NCI-H748 treated with DMSO at 0.1 percent for 48 hours (cell line): ENCODE results near the gene SV2B.
"Not testable (repeated sequence)": the region's sequence is repeated elsewhere in the genome, so short reads cannot be mapped to it uniquely, and the experiment has no call there.

Experiments used
- DNase-seq: peaks from one replicate; lab custom pipeline; 2025; lab: John Stamatoyannopoulos, UW

Gene SV2B

GRCh38 chr15:91316126-91316525 lies 216.1 kb downstream of the SV2B start:
- no peak for DNase-seq

DNA sequence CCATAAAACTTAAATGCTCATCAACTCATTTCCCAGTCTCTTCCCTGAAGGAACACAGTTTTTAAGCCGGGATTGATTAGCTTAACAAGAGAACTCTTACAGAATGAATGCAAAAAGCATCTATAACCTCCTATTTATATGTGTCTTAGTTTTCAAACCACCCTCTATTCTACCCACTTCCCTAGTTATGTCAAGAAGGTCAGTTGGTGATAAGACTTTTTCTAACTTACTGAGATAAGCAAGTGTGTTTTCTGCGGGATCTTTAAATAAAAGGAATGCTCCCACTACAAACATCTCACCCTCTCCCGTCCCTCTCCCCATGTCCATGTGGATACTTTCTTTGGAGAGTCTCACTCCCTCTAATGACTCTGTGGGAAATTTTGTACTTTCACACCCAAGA lies 218.5 kb downstream of the SV2B start:
- DNase-seq = no peak

DNA sequence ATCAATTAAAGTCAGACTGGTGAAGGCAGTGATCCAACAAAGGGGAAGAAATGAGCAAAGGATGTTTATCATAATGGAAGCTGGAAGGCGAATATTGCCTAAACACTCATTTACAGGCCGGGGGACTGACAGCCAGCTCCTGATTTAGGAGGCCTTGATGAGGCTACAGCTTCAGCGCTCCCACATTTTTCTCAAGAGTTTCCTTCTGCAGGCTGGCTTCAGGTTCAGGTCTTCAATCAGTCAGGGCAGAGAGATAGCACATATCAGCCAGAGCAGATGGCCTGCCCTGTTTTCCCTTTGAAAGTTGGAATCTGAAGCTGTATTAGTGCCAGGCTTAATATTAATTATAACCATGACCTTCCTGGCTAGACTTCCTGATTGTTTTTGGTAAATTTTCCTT lies 218.9 kb downstream of the SV2B start:
- no peak for DNase-seq

DNA sequence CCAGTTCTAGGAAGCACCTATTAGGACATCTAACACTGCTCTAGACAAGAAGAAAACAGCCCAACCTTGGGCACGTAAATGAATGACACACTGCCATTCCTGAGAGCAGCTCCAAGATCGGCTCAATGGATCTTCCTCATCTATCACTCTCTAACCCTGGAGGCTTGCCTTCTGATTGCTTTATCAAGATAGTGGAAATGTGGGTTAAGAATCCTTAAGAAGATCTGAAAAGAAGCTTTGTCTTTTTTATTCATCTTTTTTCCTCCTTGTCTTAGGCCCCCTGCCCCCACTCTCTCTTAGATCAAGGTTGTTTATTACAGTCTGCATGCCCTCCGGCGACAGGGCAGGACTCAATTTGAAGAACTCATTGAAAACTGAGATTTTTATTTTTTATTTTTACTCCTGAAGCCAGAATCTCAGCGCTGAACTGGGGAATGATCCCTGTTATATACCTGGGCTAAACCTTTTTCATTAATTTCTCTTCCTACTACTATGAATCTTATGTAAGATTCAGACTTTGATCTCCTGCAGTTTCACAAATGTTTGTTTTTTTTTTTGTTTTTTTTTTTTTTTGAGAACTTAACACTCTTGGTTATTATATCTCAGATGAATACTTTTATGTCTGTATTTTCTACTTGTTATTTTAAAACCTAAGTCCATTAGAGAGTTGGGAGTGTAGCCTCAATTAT lies 219.5 kb downstream of the SV2B start:
- DNase-seq = no peak

GRCh38 chr15:91320101-91320500 lies 220.0 kb downstream of the SV2B start:
- DNase-seq = no peak

- DNase-seq = no peak
These were observed 229.9 kb downstream of the SV2B start for GRCh38 chr15:91329914-91330313.

GRCh38 chr15:91331581-91331980 lies 231.5 kb downstream of the SV2B start:
- DNase-seq = peak; percentile 62

DNA sequence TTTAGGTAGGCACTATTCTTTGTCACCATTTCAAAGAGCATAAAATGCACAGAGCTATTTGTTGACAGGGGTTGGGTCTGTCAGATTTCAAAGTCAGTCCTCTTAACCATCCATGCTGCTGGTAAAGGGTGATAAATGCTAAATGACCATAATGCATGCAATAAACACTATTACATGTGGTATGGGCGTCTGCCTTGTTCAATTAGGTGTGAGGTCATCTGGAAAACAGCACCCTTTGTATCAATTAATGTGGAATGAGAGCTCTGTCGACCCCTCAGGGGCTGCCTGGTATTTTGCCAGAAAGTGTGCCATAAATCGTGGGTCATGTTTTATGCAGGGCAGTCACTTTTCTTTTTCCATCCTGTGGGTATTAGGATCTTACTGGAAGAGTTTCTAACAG lies 235.6 kb downstream of the SV2B start:
- DNase-seq = no peak

GRCh38 chr15:91336687-91337086 lies 236.6 kb downstream of the SV2B start:
- DNase-seq = no peak

DNA sequence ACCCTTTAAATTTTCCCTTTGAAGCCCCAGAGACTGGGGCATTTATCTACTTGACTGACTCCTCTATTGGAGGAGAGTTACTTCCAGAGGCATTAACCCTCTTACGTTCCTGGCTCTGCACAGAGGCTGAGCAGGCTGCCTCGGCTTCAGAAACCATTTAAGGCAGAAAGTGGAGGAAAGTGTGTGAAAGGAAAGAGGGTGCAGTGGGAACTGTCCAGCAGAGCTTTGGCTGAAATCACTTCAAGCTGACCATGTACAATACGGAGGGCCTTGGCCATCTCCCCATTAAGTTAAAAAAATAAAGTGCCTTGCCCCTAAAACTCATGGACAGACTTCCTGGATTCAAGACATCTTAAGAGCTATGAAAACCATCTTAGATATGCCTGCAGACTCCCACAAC lies 238.7 kb downstream of the SV2B start:
- no peak for DNase-seq

GRCh38 chr15:91342097-91342496 lies 242.0 kb downstream of the SV2B start:
- DNase-seq = no peak

DNA sequence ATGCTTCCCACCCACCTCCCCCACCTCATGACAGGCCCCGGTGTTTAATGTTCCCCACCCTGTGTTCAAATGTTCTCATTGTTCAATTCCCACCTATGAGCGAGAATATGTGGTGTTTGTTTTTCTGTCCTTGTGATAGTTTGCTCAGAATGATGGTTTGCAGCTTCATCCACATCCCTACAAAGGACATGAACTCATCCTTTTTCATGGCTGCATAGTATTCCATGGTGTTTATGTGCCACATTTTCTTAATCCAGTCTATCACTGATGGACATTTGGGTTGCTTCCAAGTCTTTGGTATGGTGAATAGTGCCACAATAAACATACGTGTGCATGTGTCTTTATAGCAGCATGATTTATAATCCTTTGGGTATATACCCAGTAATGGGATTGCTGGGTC lies 244.9 kb downstream of the SV2B start:
- not testable (repeated sequence) for DNase-seq

GRCh38 chr15:91345736-91346135 lies 245.7 kb downstream of the SV2B start:
- DNase-seq = peak; percentile 16

DNA sequence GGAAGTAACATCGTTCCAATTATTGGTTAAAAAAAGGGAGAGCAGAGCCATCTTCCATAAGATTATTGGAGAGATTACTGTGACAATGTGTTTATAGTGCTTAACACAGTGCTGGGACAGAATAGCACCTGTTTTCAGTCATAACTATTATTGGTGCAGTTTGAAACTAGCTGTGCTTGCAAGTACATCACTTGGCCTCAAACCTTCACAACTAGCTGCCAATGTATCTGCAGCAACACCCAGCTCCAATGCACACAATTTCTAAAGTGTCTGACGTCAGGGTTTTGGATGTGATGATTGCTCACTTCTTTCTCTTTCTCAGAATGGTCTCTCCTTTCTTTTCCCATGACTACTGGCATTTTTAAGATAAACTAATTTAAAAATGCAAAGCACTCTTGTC lies 246.2 kb downstream of the SV2B start:
- no peak for DNase-seq

DNA sequence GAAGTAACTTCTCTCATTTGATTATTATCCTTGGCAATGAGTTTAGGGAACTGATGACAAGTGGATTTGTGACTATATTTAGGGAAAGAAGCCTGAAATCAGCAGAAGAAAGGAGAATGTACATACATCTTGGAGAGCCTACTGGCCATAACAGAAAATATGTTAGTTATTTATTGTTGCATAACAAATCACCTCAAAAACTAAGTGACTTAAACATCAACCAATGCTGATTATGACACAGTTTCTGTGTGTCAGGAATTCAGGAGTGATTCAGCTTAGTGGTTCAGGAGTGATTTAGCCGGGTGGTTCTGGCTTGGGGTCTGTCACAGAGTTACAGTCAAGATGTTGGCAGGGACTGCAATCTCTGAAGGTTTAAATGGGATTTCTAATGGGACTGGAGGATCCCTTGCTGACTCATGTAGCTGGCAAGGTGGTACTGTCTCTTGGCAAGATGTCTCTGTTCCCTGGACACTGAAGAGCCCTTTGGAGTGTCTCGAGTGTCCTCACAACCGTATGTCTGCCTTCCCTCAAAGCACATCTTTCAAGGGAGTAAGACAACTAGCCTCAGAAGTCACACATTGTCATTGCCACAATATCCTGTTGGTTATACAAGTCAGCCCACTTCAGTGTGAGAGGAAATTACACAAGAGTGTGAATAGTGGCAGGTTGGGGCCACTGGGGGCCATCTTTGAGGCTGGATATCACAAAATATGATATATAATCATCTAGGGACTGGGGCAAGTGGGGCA lies 248.9 kb downstream of the SV2B start:
- no peak for DNase-seq
